Colonic mucosa (tissue), 4 donors: Measurements from ENCODE around the gene STIMATE. TPM values are rescaled to one million over a fixed set of nuclear protein-coding genes. Genes with fewer than 3 reads are reported as not detected.

Experiments
- DNase-seq: peaks from one replicate; pipeline ENCODE4 v3.0.0-alpha.2; 2020
- H3K27ac ChIP-seq: fragments of 200-600 bp; one replicate; pipeline ENCODE4 v1.8.0; 2021
- H3K27me3 ChIP-seq: fragments of 200-600 bp; one replicate; pipeline ENCODE4 v1.8.0; 2021
- H3K36me3 ChIP-seq: fragments of 200-600 bp; one replicate; pipeline ENCODE4 v1.8.0; 2021
- H3K4me1 ChIP-seq: fragments of 200-600 bp; one replicate; pipeline ENCODE4 v1.8.0; 2021; ENCODE audit warnings: mild to moderate bottlenecking
- H3K4me3 ChIP-seq: fragments of 200-600 bp; one replicate; pipeline ENCODE4 v1.8.0; 2021
- H3K9ac ChIP-seq, 2 donors: one replicate each; pipeline ENCODE4 v1.7.0; 2013; ENCODE audit warnings: control low read depth in 2 of 2, low read depth in 2 of 2, low read length in 2 of 2
- H3K9me3 ChIP-seq: fragments of 200-600 bp; one replicate; pipeline ENCODE4 v1.8.0; 2021
- CTCF ChIP-seq: fragments of 200-600 bp; IDR thresholded peaks from one replicate; pipeline ENCODE4 v1.8.0; 2022; ENCODE audit warnings: antibody characterized with exemption, mild to moderate bottlenecking
- intact Hi-C: fragments of 100-400 bp; cut with DNase I; formaldehyde crosslinking; loops from one replicate; pipeline ENCODE4 v1.14.1; 2022
- microRNA-seq: library from miRNA; unstranded; fragments of <30 nt; microRNA quantifications from one replicate; pipeline ENCODE4, GENCODE V29; 2019
- total RNA-seq, 2 donors: library from RNA; stranded (reverse); fragmentation: NEBNext Ultra II Directional in 1 of 2; extraction: Animal tissue kit (Norgen Biotek cat#: 25700) in 1 of 2; gene quantifications; one replicate each; pipeline ENCODE4 v1.2.1, GENCODE V29; 2021
- donor health status: healthy.
- donor health status: DM: no; HTN: no; CAD: no.
- donor health status: DM: no; HTN: no; CAD: no.

Gene STIMATE
- total RNA-seq, 2 donors from 2014 or later: 7.4 to 15.3 TPM

- no peak overlapping the region for H3K4me3 ChIP-seq
- H3K27me3 ChIP-seq: no peaks in the 10 kb centered on the region
- H3K36me3 ChIP-seq: no peaks in the 10 kb centered on the region
- DNase-seq: no peak
- no peak overlapping the region for H3K9ac ChIP-seq
- intact Hi-C loops: no loop called here
- H3K27ac ChIP-seq: no peak overlapping the region
- no peaks in the 10 kb centered on the region for H3K9me3 ChIP-seq
- no peaks in the 10 kb centered on the region for H3K4me1 ChIP-seq
- TF ChIP-seq CTCF: no peak
Observed at GRCh38 chr3:52787246-52787645, 110.1 kb downstream of the STIMATE start.

Small RNA genes within 50 kb of the gene (microRNA-seq; reads per million reads assigned to microRNA genes)
- gene MIR8064: not detected

Other genes starting within 250 kb of the STIMATE start
- gene PBRM1, start 211.6 kb downstream of the STIMATE start, total RNA-seq: 10 to 100 TPM; 53.6 to 65.7 TPM
- gene GNL3, start 211.5 kb downstream of the STIMATE start, total RNA-seq: 10 to 100 TPM; 49.9 to 75.5 TPM
- 10 to 100 TPM; 29.0 to 36.2 TPM for gene GLT8D1, start 191.8 kb downstream of the STIMATE start, total RNA-seq
- gene SPCS1, start 191.4 kb downstream of the STIMATE start, total RNA-seq: 100 to 1,000 TPM in 1 of 2 donors, 10 to 100 TPM in 1; 95.6 to 136 TPM
- 10 to 100 TPM; 21.2 to 29.1 TPM for gene NEK4, start 126.6 kb downstream of the STIMATE start, total RNA-seq
- gene ITIH1, start 119.9 kb downstream of the STIMATE start, total RNA-seq: under 1 TPM in 1 of 2 donors, not detected in 1; 0.91 TPM
- gene ITIH3, start 102.8 kb downstream of the STIMATE start, total RNA-seq: under 1 TPM; 0.32 to 0.82 TPM
- gene ITIH4, start 66.9 kb downstream of the STIMATE start, total RNA-seq: 1 to 10 TPM; 2.1 to 7.3 TPM
- 1 to 10 TPM; 1.5 to 3.2 TPM for gene MUSTN1, start 62.5 kb downstream of the STIMATE start, total RNA-seq
- 10 to 100 TPM; 19.4 to 30.8 TPM for gene SFMBT1, start 148.5 kb upstream of the STIMATE start, total RNA-seq
- gene RFT1, start 232.9 kb upstream of the STIMATE start, total RNA-seq: 10 to 100 TPM; 15.3 to 30.4 TPM